Suprapubic skin (tissue), 4 donors: Measurements from ENCODE around the gene TCL1B.

Experiments
- CTCF ChIP-seq, 2 donors: fragments of 200-600 bp in 1 of 2; fragments of 450-650 bp in 1 of 2; sonication (generic) in 1 of 2; IDR thresholded peaks; one replicate each; pipeline ENCODE4 v1.5.1; 2016 to 2019; ENCODE audit warnings: antibody characterized with exemption in 2 of 2, mild to moderate bottlenecking in 1 of 2, moderate library complexity in 1 of 2
- POLR2A ChIP-seq, 2 donors: fragments of 450-650 bp; IDR thresholded peaks; one replicate each; pipeline ENCODE4 v1.6.1; 2017; ENCODE audit warnings: antibody characterized with exemption in 2 of 2, mild to moderate bottlenecking in 2 of 2, moderate library complexity in 2 of 2
- POLR2AphosphoS5 ChIP-seq, 3 donors: sonication (generic); formaldehyde crosslinking; IDR thresholded peaks; one replicate each; pipeline ENCODE4 v1.6.1; 2017; ENCODE audit warnings: antibody characterized with exemption in 3 of 3

- no peak for TF ChIP-seq CTCF (IDR thresholded peaks at IDR 0.05)
- no peak for TF ChIP-seq POLR2AphosphoS5 (IDR thresholded peaks at IDR 0.05)
- no peak for TF ChIP-seq POLR2A (IDR thresholded peaks at IDR 0.05)
Observed at GRCh38 chr14:95666450-95666849, 19.8 kb upstream of the TCL1B start.
